ENCODE measurements around the gene CIITA.
"Not testable (repeated sequence)": the region's sequence is repeated elsewhere in the genome, so short reads cannot be mapped to it uniquely, and the experiment has no call there.

Gene CIITA

DNA sequence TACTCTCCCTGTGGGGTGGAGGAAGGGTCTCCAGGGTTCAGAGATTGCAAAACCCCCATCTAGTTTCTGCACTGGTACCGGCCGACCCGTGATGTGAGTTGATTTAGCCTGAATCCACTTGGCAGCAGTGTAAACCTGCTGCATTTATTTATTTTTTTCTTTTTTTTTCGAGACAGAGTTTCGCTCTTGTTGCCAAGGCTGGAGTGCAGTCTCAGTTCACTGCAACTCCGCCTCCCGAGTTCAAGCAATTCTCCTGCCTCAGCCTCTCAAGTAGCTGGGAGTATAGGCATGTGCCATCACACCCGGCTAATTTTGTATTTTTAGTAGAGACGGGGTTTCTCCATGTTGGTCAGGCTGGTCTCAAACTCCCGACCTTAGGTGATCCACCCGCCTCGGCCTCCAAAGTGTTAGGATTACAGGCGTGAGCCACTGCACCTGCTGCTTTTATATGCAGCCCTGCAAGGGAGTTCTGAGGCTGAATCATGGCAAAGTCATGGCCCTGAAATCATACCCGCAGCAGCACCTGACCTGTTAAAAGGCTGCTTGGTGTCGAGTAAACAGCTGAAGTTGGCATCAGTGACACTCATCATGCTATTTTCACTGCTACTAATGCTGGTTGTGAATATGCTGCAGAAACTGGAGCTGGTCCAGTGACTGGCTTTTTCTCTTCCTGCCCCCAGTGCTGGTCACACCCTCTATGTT, 43.9 kb downstream of the CIITA start:
- no peak for DNase-seq (ENCODE audit: low read depth)

- DNase-seq (ENCODE audit: low read depth), result no peak
These were observed 44.7 kb downstream of the CIITA start for GRCh38 chr16:10921536-10922327.

DNA sequence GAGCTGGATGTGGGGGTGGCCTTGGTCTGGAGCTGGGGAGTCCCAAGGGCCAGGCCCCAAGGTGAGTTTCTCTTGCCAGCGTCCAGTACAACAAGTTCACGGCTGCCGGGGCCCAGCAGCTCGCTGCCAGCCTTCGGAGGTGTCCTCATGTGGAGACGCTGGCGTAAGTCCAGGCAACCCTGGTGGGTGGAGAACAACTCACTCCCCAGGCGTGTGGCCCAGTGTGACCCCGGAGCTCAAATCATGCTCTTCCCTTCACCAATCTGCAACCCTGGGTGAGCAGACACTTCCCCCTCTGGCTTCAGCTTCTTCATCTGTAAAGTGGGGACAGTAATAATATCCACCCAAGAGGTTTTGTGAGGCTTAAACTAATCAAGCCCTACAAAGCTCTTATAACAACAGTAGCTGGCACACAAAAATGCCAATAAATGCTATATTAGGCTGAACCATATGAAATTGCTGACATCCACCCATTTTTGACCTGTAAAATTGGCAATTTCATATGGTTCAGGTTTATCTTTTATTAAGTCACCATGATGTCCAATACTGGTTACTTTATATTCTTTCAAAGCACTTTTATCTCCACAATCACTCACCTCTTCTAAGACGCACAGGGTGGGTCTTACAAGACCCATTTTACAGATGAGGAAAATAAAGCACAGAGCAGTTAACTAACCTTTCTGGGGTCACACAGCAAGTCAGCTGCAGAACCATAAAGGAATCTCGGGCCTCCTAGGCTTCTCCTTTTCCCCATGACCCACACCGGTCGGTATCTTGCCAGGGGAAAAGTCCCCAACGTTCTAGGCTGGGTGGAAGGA, 45.5 kb downstream of the CIITA start:
- no peak for DNase-seq (ENCODE audit: low read depth)

GRCh38 chr16:10923146-10923649, 46.2 kb downstream of the CIITA start:
- no peak for DNase-seq (ENCODE audit: low read depth)

- no peak for DNase-seq (ENCODE audit: low read depth)
These were observed 46.7 kb downstream of the CIITA start for GRCh38 chr16:10923650-10924214.

DNA sequence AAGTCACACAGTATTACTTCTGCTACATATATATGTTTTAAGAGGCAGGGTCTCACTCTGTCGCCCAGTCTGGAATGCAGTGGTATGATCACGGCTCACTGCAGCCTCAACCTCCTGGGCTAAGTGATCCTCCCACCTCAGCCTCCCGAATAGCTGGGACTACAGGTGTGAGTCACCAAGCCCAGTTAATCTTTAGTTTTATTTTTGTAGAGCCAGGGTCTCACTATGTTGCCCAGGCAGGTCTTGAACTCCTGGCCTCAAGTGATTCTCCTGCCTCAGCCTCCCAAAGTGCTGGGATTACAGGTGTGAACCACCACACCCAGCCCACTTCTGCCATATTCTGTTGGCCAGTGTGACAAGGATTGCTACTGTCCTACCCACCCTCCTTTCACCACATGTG, 48.3 kb downstream of the CIITA start:
- DNase-seq (ENCODE audit: low read depth), result not testable (repeated sequence)

GRCh38 chr16:10926094-10926493, 49.1 kb downstream of the CIITA start:
- no peak for DNase-seq (ENCODE audit: low read depth)

- no peak for DNase-seq (ENCODE audit: low read depth)
These were observed 49.9 kb downstream of the CIITA start for GRCh38 chr16:10926867-10927266.

GRCh38 chr16:10927497-10928112, 50.6 kb downstream of the CIITA start:
- DNase-seq (ENCODE audit: low read depth), result no peak

- not testable (repeated sequence) for DNase-seq (ENCODE audit: low read depth)
These were observed 52.1 kb downstream of the CIITA start for GRCh38 chr16:10929097-10929496.

DNA sequence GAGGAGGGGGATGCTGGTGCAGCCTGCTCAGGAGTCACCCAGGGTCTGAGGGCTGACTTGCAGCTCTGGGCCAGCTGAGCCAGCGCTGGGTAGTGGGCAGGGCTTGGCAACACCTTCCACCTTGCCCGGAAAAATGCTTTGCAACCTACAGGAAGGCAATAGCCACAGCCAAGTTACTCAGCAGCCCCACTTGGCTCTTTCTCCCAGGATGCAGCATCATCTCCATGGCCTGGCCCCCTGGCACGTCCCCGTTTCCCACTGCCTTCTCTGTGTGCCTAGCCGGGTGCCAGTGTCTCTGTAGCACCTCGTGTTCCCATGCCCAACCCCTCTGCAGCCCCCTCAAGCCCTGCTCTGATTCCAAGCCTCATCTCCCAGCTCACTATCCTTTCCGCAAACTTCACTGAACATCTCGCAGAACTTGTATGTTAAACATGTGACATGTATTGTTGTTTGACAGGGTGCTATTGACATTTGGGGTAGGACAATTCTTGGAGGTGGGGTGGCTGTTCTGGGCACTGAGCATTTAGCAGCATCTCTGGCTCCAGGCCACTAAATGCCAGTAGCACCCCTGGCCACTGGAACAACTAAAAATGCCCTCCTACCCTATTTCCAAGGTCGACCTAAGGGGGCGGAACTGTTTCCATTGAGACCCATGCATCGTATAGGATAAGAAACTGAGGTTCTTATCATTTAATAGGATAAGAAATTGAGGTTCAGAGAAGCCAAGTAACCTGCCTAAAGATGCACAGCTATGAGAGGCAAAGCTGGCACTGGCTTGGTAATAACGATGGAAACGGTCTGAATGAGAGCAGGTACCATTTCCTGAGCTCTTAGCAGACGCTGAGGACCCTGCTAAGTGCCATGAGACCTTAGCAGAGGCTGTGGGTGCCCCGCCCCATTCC, 53.1 kb downstream of the CIITA start:
- no peak for DNase-seq (ENCODE audit: low read depth)

- no peak for DNase-seq (ENCODE audit: low read depth)
These were observed 53.7 kb downstream of the CIITA start for GRCh38 chr16:10930755-10931093.

GRCh38 chr16:10931134-10931533, 54.1 kb downstream of the CIITA start:
- DNase-seq (ENCODE audit: low read depth), result no peak

GRCh38 chr16:10931977-10932632, 55.1 kb downstream of the CIITA start:
- DNase-seq (ENCODE audit: low read depth), result no peak

GRCh38 chr16:10932959-10933710, 56.1 kb downstream of the CIITA start:
- no peak for DNase-seq (ENCODE audit: low read depth)

- no peak for DNase-seq (ENCODE audit: low read depth)
These were observed 56.9 kb downstream of the CIITA start for GRCh38 chr16:10933865-10934264.

GRCh38 chr16:10934325-10935107, 57.5 kb downstream of the CIITA start:
- DNase-seq (ENCODE audit: low read depth), result no peak

DNA sequence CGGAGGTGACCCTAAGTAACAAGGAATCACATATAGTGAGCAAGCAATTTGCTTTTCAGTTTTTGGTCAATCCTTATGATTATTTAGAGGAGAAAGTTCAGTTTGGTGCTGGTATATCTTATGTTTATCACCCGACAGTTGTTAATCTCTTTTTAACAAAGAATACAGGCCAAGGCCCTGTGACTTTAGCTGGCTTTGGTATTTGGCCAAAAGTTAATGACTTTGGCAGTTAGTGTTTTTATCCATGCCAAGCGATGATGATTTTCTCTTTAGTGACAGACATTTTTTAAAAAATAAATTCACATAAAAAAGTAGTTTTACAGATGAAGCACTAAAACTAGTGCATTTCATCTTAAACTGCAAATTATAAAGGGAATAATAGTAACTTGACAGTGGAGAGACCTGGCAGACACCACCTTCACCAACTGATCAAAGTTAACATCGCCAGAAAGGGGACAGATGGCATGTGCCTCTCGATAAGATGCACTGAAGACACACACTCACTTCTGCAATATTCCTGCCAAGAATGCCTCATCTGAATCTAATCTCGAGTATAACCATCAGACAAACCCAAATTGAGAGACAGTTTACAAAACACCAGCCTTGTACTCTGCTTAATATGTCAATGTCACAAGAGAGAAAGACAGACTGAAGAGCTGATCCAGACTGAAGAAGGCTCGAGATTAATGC, 58.4 kb downstream of the CIITA start:
- DNase-seq (ENCODE audit: low read depth), result no peak
